Endothelial cell of umbilical vein (primary cell): ENCODE results near the gene ZDHHC18. TPM values are rescaled to one million over a fixed set of nuclear protein-coding genes. Genes with fewer than 3 reads are reported as not detected.

Experiments
- BruUV-seq: library from RNA; stranded (reverse); fragments of 400-500 nt; replicated peaks from 2 replicates; lab custom pipeline; 2021; lab: Mats Ljungman, UMichigan
- CTCF ChIA-PET: fragments of 300-600, 350-600 bp; sonication (Branson Sonifier 250); formaldehyde crosslinking; loops from one replicate; lab custom pipeline; 2021; ENCODE audit warnings: antibody characterized with exemption, inconsistent platforms; lab: Charles Lee
- POLR2A ChIA-PET: fragments of 300-600, 350-600 bp; sonication (Branson Sonifier 250); formaldehyde crosslinking; loops from one replicate; lab custom pipeline; 2021; ENCODE audit warnings: antibody characterized with exemption, inconsistent platforms; lab: Charles Lee
- DNase-seq: peaks from one replicate; pipeline ENCODE4 v3.0.0-alpha.2; 2011; ENCODE audit warnings: low read depth, low spot score
- FAIRE-seq: peaks from 2 replicates; lab custom pipeline; 2011; peaks lifted over from hg19 to GRCh38; lab: Jason Lieb, UNC
- H2AFZ ChIP-seq: 2 replicates; pipeline ENCODE4 v1.6.0; 2012; ENCODE audit warnings: low read depth, low read length, control low read depth, inconsistent platforms
- H3K27ac ChIP-seq: 2 replicates; pipeline ENCODE4 v1.5.1; 2011; ENCODE audit warnings: low read depth, mild to moderate bottlenecking, control low read depth, low read length, moderate library complexity; ENCODE audit not compliant: insufficient read depth
- H3K27me3 ChIP-seq, 2 experiments: 2 replicates each; pipeline versions ENCODE4 v1.6.0 to v1.6.1; 2011; ENCODE audit warnings: low read length in 2 of 2, mixed read lengths in 1 of 2; ENCODE audit not compliant: control insufficient read depth in 2 of 2, insufficient read depth in 2 of 2
- H3K36me3 ChIP-seq, 2 experiments: 2 replicates in 1 of 2; 3 replicates in 1 of 2; pipeline ENCODE4 v1.5.1; 2011; ENCODE audit warnings: low read length in 2 of 2, mild to moderate bottlenecking in 1 of 2, moderate library complexity in 1 of 2; ENCODE audit not compliant: control insufficient read depth in 2 of 2, insufficient read depth in 2 of 2; ENCODE audit errors: extremely low read depth in 1 of 2
- H3K4me1 ChIP-seq: 3 replicates; pipeline ENCODE4 v1.5.1; 2011; ENCODE audit warnings: mild to moderate bottlenecking, low read length; ENCODE audit not compliant: control insufficient read depth, insufficient read depth; ENCODE audit errors: extremely low read depth
- H3K4me2 ChIP-seq: 2 replicates; pipeline ENCODE4 v1.6.1; 2011; ENCODE audit warnings: low read length, control low read depth, mixed read lengths; ENCODE audit not compliant: insufficient read depth
- H3K4me3 ChIP-seq, 3 experiments: fragments of 200-600 bp in 1 of 3; sonication (generic), shearing (Covaris generic) in 1 of 3; replicated peaks in 1 of 3; 2 replicates each; pipeline ENCODE4 v1.5.1; 2011 to 2016; ENCODE audit warnings: control low read depth in 3 of 3, low read length in 3 of 3, mild to moderate bottlenecking in 2 of 3, inconsistent platforms in 1 of 3, low read depth in 1 of 3, moderate library complexity in 1 of 3; ENCODE audit not compliant: insufficient read depth in 1 of 3
- H3K79me2 ChIP-seq: 2 replicates; pipeline ENCODE4 v1.6.0; 2012; ENCODE audit warnings: low read length, inconsistent platforms; ENCODE audit not compliant: control insufficient read depth, insufficient read depth
- H3K9ac ChIP-seq: replicated peaks from 2 replicates; pipeline ENCODE3; 2011; ENCODE audit warnings: low read length, control low read depth; ENCODE audit not compliant: insufficient read depth; ENCODE audit errors: extremely low read depth
- H3K9me1 ChIP-seq: replicated peaks from 3 replicates; pipeline ENCODE4 v1.6.0; 2011; ENCODE audit warnings: mild to moderate bottlenecking, low read length; ENCODE audit not compliant: control insufficient read depth, insufficient read depth; ENCODE audit errors: extremely low read depth
- H3K9me3 ChIP-seq: replicated peaks from 2 replicates; pipeline ENCODE4 v1.5.1; 2012; ENCODE audit warnings: low read length, inconsistent platforms; ENCODE audit not compliant: control insufficient read depth, insufficient read depth
- H4K20me1 ChIP-seq: replicated peaks from 2 replicates; pipeline ENCODE3; 2011; ENCODE audit warnings: mild to moderate bottlenecking, low read length; ENCODE audit not compliant: control insufficient read depth, insufficient read depth; ENCODE audit errors: extremely low read depth
- CTCF ChIP-seq, 2 donors: IDR thresholded peaks; 1 replicate in 1 of 2; 2 replicates in 1 of 2; pipeline ENCODE4 v1.5.1; 2011; ENCODE audit warnings: low read length in 2 of 2, mild to moderate bottlenecking in 2 of 2, moderate library complexity in 2 of 2, control low read depth in 1 of 2, inconsistent platforms in 1 of 2, low read depth in 1 of 2; ENCODE audit not compliant: insufficient read depth in 1 of 2; ENCODE audit errors: extremely low read depth in 1 of 2
- EZH2 ChIP-seq: IDR thresholded peaks from 2 replicates; pipeline ENCODE4 v1.6.1; 2012; ENCODE audit warnings: borderline replicate concordance, low read depth, mild to moderate bottlenecking, moderate library complexity, low read length, inconsistent platforms; ENCODE audit not compliant: severe bottlenecking
- FOS ChIP-seq: IDR thresholded peaks from 2 replicates; pipeline ENCODE4 v1.6.1; 2011; ENCODE audit warnings: mild to moderate bottlenecking, low read length, moderate library complexity, borderline replicate concordance; ENCODE audit not compliant: insufficient read depth
- GATA2 ChIP-seq: IDR thresholded peaks from 2 replicates; pipeline ENCODE4 v1.7.0; 2011; ENCODE audit warnings: low read depth, mild to moderate bottlenecking, moderate library complexity, mixed read lengths, low read length; ENCODE audit not compliant: insufficient read length, insufficient read depth
- JUN ChIP-seq: IDR thresholded peaks from 2 replicates; pipeline ENCODE4 v1.6.1; 2011; ENCODE audit warnings: borderline replicate concordance, low read depth; ENCODE audit not compliant: insufficient read length, insufficient read depth
- MAX ChIP-seq: IDR thresholded peaks from 2 replicates; pipeline ENCODE4 v1.6.1; 2011; ENCODE audit not compliant: insufficient read depth, insufficient read length
- MYC ChIP-seq: IDR thresholded peaks from one replicate; pipeline ENCODE4 v1.6.1; 2011; ENCODE audit warnings: mild to moderate bottlenecking, low read depth, low read length
- POLR2A ChIP-seq: IDR thresholded peaks from 2 replicates; pipeline ENCODE4 v1.6.1; 2012; ENCODE audit warnings: low read depth, mild to moderate bottlenecking, control low read depth, low read length
- POLR2AphosphoS5 ChIP-seq: IDR thresholded peaks from 2 replicates; pipeline ENCODE4 v1.6.1; 2012; ENCODE audit warnings: low read depth, mild to moderate bottlenecking, control low read depth, low read length, moderate library complexity; ENCODE audit not compliant: insufficient read depth
- dilution Hi-C: fragments of 300-500 bp; cut with MboI; formaldehyde crosslinking; loops from one replicate; pipeline ENCODE4 v1.15.0; 2019; ENCODE audit warnings: low sequenced_read_pairs; ENCODE audit not compliant: extremely low pct_ligation_motif_present
- intact Hi-C: fragments of 100-400 bp; cut with micrococcal nuclease; formaldehyde crosslinking; loops from one replicate; pipeline ENCODE4 v1.10.0; 2022
- polyA plus RNA-seq, 4 experiments: library from polyadenylated mRNA; depleted of rRNA in 3 of 4; stranded (reverse) in 3 of 4; unstranded in 1 of 4; fragments of >200 nt; gene quantifications; 2 replicates each; pipeline versions ENCODE4 v1.2.1 to v1.2.3, GENCODE V29; 2011 to 2012; ENCODE audit warnings: missing spikeins in 1 of 4
- total RNA-seq: library from RNA; stranded (reverse); gene quantifications from 2 replicates; pipeline ENCODE4 v1.2.3, GENCODE V29; 2021

Gene ZDHHC18
- total and polyA plus RNA-seq, 2 donors (not counting 3 experiments of a cell fraction or from before 2014, with no cell fraction given): 25.2 to 48.2 TPM

GRCh38 chr1:26839339-26839722 lies 12.8 kb downstream of the ZDHHC18 start:
- Histone ChIP-seq H3K79me2 (no peaks in the 10 kb centered on the region), H3K27ac (no peak overlapping the region), H3K4me1 (no peaks in the 10 kb centered on the region), H3K9me3 (no peaks in the 10 kb centered on the region), H3K27me3 (no peaks in the 10 kb centered on the region), H3K4me3 (no peak overlapping the region), H3K36me3 (peaks cover 9 to 16% of the 10 kb centered on the region in 2 experiments), H3K4me2 (no peak overlapping the region), H4K20me1 (no peaks in the 10 kb centered on the region), H2AFZ (no peak overlapping the region), H3K9ac (no peak overlapping the region), H3K9me1 (no peaks in the 10 kb centered on the region)
- ChIA-PET CTCF (interaction anchor here (2.1 kb wide), 1 partner anchor 10 kb away, joined by 8 read pairs; no protein-coding TSS in a partner anchor), POLR2A (interaction anchor here (0.6 kb wide), 1 partner anchor 1490 kb away, joined by 13 read pairs; no protein-coding TSS in a partner anchor)
- no peak for DNase-seq
- dilution Hi-C loops (no loop called here), intact Hi-C loops (no loop called here)
- no TSS peak for BruUV-seq
- TF ChIP-seq EZH2 (no peak), GATA2 (no peak), MYC (no peak), POLR2AphosphoS5 (no peak), JUN (no peak), POLR2A (no peak)
- FAIRE-seq: no peak

GRCh38 chr1:26839779-26840178 lies 13.3 kb downstream of the ZDHHC18 start:
- Histone ChIP-seq H3K79me2 (no peaks in the 10 kb centered on the region), H4K20me1 (no peaks in the 10 kb centered on the region), H2AFZ (no peak overlapping the region), H3K27me3 (no peaks in the 10 kb centered on the region), H3K9me1 (no peaks in the 10 kb centered on the region), H3K36me3 (peaks cover 9 to 11% of the 10 kb centered on the region in 2 experiments), H3K4me3 (no peak overlapping the region), H3K4me1 (no peaks in the 10 kb centered on the region), H3K9me3 (no peaks in the 10 kb centered on the region), H3K27ac (no peak overlapping the region), H3K9ac (no peak overlapping the region), H3K4me2 (no peak overlapping the region)
- no TSS peak for BruUV-seq
- ChIA-PET POLR2A (interaction anchor here (0.6 kb wide), 1 partner anchor 1490 kb away, joined by 13 read pairs; no protein-coding TSS in a partner anchor), CTCF (interaction anchor here (2.1 kb wide), 1 partner anchor 10 kb away, joined by 8 read pairs; no protein-coding TSS in a partner anchor)
- FAIRE-seq: no peak
- DNase-seq: no peak
- dilution Hi-C loops (no loop called here), intact Hi-C loops (no loop called here)
- TF ChIP-seq FOS (no peak), JUN (no peak), POLR2A (no peak), GATA2 (no peak), CTCF (IDR thresholded peaks at IDR 0.05; ENCODE audit: extremely low read depth in 1 of 2, insufficient read depth in 1 of 2, low read depth in 1 of 2, low read length in 2 of 2) (no peak), MAX (no peak), MYC (no peak), POLR2AphosphoS5 (no peak), EZH2 (no peak)
